ENCODE data around the gene ERICH2.

ERICH2 gene

GRCh38 chr2:170736628-170737027 lies 33.5 kb upstream of the ERICH2 start:
- Histone ChIP-seq H3K9me3 (ENCODE audit: severe bottlenecking) (no peaks in the 10 kb centered on the region), H3K4me3 (ENCODE audit: low read depth, low read length) (no peak overlapping the region), H3K27me3 (ENCODE audit: insufficient read depth, low read depth, severe bottlenecking) (no peaks in the 10 kb centered on the region), H3K27ac (no peak overlapping the region), H3K36me3 (no peaks in the 10 kb centered on the region)
- no peak for DNase-seq
- no peak for TF ChIP-seq CTCF (IDR thresholded peaks at IDR 0.05; ENCODE audit: low read depth, low read length)

- Histone ChIP-seq H3K27me3 (ENCODE audit: insufficient read depth, low read depth, severe bottlenecking) (no peaks in the 10 kb centered on the region), H3K36me3 (no peaks in the 10 kb centered on the region), H3K4me3 (ENCODE audit: low read depth, low read length) (no peak overlapping the region), H3K9me3 (ENCODE audit: severe bottlenecking) (no peaks in the 10 kb centered on the region), H3K27ac (no peak overlapping the region)
- DNase-seq = no peak
- TF ChIP-seq CTCF (IDR thresholded peaks at IDR 0.05; ENCODE audit: low read depth, low read length) = no peak
These were observed 32.8 kb upstream of the ERICH2 start for GRCh38 chr2:170737406-170737805.

GRCh38 chr2:170737821-170738220 lies 32.4 kb upstream of the ERICH2 start:
- H3K4me3 ChIP-seq (ENCODE audit: low read depth, low read length) = no peak overlapping the region
- no peak overlapping the region for H3K27ac ChIP-seq
- no peaks in the 10 kb centered on the region for H3K36me3 ChIP-seq
- no peak for DNase-seq
- H3K9me3 ChIP-seq (ENCODE audit: severe bottlenecking) = no peaks in the 10 kb centered on the region
- H3K27me3 ChIP-seq (ENCODE audit: insufficient read depth, low read depth, severe bottlenecking) = no peaks in the 10 kb centered on the region
- no peak for TF ChIP-seq CTCF (IDR thresholded peaks at IDR 0.05; ENCODE audit: low read depth, low read length)

- TF ChIP-seq CTCF (IDR thresholded peaks at IDR 0.05; ENCODE audit: low read depth, low read length) = no peak
- no peak overlapping the region for H3K4me3 ChIP-seq (ENCODE audit: low read depth, low read length)
- no peaks in the 10 kb centered on the region for H3K9me3 ChIP-seq (ENCODE audit: severe bottlenecking)
- H3K27me3 ChIP-seq (ENCODE audit: insufficient read depth, low read depth, severe bottlenecking) = no peaks in the 10 kb centered on the region
- H3K27ac ChIP-seq = no peak overlapping the region
- H3K36me3 ChIP-seq = no peaks in the 10 kb centered on the region
- no peak for DNase-seq
These were observed 31.1 kb upstream of the ERICH2 start for GRCh38 chr2:170739048-170739447.

- no peaks in the 10 kb centered on the region for H3K9me3 ChIP-seq (ENCODE audit: severe bottlenecking)
- H3K27ac ChIP-seq = no peak overlapping the region
- TF ChIP-seq CTCF (IDR thresholded peaks at IDR 0.05; ENCODE audit: low read depth, low read length) = no peak
- H3K4me3 ChIP-seq (ENCODE audit: low read depth, low read length) = no peak overlapping the region
- H3K27me3 ChIP-seq (ENCODE audit: insufficient read depth, low read depth, severe bottlenecking) = no peaks in the 10 kb centered on the region
- H3K36me3 ChIP-seq = no peaks in the 10 kb centered on the region
- DNase-seq = no peak
These were observed 30.6 kb upstream of the ERICH2 start for GRCh38 chr2:170739507-170740046.

- DNase-seq = no peak
- Histone ChIP-seq H3K4me3 (ENCODE audit: low read depth, low read length) (no peak overlapping the region), H3K36me3 (no peaks in the 10 kb centered on the region), H3K9me3 (ENCODE audit: severe bottlenecking) (no peaks in the 10 kb centered on the region), H3K27me3 (ENCODE audit: insufficient read depth, low read depth, severe bottlenecking) (no peaks in the 10 kb centered on the region), H3K27ac (no peak overlapping the region)
- no peak for TF ChIP-seq CTCF (IDR thresholded peaks at IDR 0.05; ENCODE audit: low read depth, low read length)
These were observed 29.5 kb upstream of the ERICH2 start for GRCh38 chr2:170740660-170741059.
